Parathyroid adenoma (tissue), 2 donors: ENCODE results near the gene KREMEN1.

Experiments used
- H2AFZ ChIP-seq: fragments of 300-600 bp; sonication (generic); one replicate; pipeline ENCODE4 v1.7.0; 2017; ENCODE audit warnings: antibody characterized with exemption, mild to moderate bottlenecking
- H3K27ac ChIP-seq: fragments of 300-600 bp; sonication (generic); one replicate; pipeline ENCODE4 v1.7.0; 2017
- H3K27me3 ChIP-seq: fragments of 300-600 bp; sonication (generic); one replicate; pipeline ENCODE4 v1.7.0; 2017; ENCODE audit warnings: low read length; ENCODE audit not compliant: control insufficient read depth, insufficient read depth
- H3K36me3 ChIP-seq: fragments of 300-600 bp; sonication (generic); one replicate; pipeline ENCODE4 v1.7.0; 2017; ENCODE audit warnings: low read length; ENCODE audit not compliant: control insufficient read depth, insufficient read depth
- H3K4me1 ChIP-seq: fragments of 300-600 bp; sonication (generic); one replicate; pipeline ENCODE4 v1.7.0; 2017; ENCODE audit warnings: control low read depth
- H3K4me2 ChIP-seq: fragments of 300-600 bp; sonication (generic); one replicate; pipeline ENCODE4 v1.7.0; 2017; ENCODE audit warnings: low read length
- H3K4me3 ChIP-seq: fragments of 300-600 bp; sonication (generic); one replicate; pipeline ENCODE4 v1.7.0; 2017; ENCODE audit warnings: low read depth, low read length
- H3K79me2 ChIP-seq: fragments of 300-600 bp; sonication (generic); one replicate; pipeline ENCODE4 v1.7.0; 2017; ENCODE audit warnings: control low read depth
- H3K9ac ChIP-seq: fragments of 300-600 bp; sonication (generic); one replicate; pipeline ENCODE4 v1.7.0; 2017; ENCODE audit warnings: mild to moderate bottlenecking
- H3K9me3 ChIP-seq: fragments of 300-600 bp; sonication (generic); one replicate; pipeline ENCODE4 v1.7.0; 2017; ENCODE audit warnings: low read length; ENCODE audit not compliant: control insufficient read depth
- CTCF ChIP-seq: fragments of 300-600 bp; sonication (generic); IDR thresholded peaks from one replicate; pipeline ENCODE4 v1.7.0; 2017; ENCODE audit warnings: antibody characterized with exemption, mild to moderate bottlenecking
- donor health status: primary hyperparathyroidism.

KREMEN1 gene

DNA sequence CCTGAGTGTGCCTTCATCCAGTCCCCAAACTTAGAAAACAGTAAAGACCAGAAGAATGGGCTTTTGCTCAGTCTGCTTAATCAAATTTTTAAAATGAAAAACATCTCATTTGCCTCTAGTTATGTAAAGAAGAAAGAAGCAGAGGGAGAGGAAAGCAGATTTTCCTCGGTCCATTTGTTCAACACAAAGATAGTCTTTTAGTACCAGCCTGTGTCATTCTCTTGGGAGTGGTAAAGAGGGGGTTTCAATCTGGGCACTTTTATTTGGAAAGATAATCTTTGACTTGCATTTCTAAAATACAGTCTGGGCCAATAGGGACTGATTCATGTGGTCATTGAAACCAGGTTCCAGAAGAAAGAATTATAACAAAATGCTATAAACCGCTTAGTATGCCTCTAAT, 29.5 kb downstream of the KREMEN1 start:
- H3K4me1 ChIP-seq: no peaks in the 10 kb centered on the region
- no peak overlapping the region for H3K4me3 ChIP-seq
- H3K36me3 ChIP-seq: no peaks in the 10 kb centered on the region
- H3K79me2 ChIP-seq: no peaks in the 10 kb centered on the region
- H2AFZ ChIP-seq: no peak overlapping the region
- H3K9ac ChIP-seq: no peak overlapping the region
- H3K27me3 ChIP-seq: no peaks in the 10 kb centered on the region
- H3K4me2 ChIP-seq: no peak overlapping the region
- TF ChIP-seq CTCF: no peak
- H3K9me3 ChIP-seq: no peaks in the 10 kb centered on the region
- no peak overlapping the region for H3K27ac ChIP-seq

- no peak overlapping the region for H3K4me3 ChIP-seq
- H3K4me2 ChIP-seq: no peak overlapping the region
- no peak for TF ChIP-seq CTCF
- H3K36me3 ChIP-seq: no peaks in the 10 kb centered on the region
- no peaks in the 10 kb centered on the region for H3K27me3 ChIP-seq
- no peaks in the 10 kb centered on the region for H3K79me2 ChIP-seq
- H3K9ac ChIP-seq: no peak overlapping the region
- H2AFZ ChIP-seq: no peak overlapping the region
- H3K9me3 ChIP-seq: no peaks in the 10 kb centered on the region
- H3K4me1 ChIP-seq: no peaks in the 10 kb centered on the region
- H3K27ac ChIP-seq: no peak overlapping the region
These were observed 30.3 kb downstream of the KREMEN1 start for GRCh38 chr22:29103121-29103520.

- Histone ChIP-seq H3K36me3 (no peaks in the 10 kb centered on the region), H3K4me3 (no peak overlapping the region), H3K4me1 (no peaks in the 10 kb centered on the region), H3K27me3 (no peaks in the 10 kb centered on the region), H3K79me2 (no peaks in the 10 kb centered on the region), H3K27ac (no peak overlapping the region), H3K9ac (no peak overlapping the region), H3K9me3 (no peaks in the 10 kb centered on the region), H3K4me2 (no peak overlapping the region), H2AFZ (no peak overlapping the region)
- TF ChIP-seq CTCF: no peak
These were observed 32.6 kb downstream of the KREMEN1 start for GRCh38 chr22:29105468-29105867.

DNA sequence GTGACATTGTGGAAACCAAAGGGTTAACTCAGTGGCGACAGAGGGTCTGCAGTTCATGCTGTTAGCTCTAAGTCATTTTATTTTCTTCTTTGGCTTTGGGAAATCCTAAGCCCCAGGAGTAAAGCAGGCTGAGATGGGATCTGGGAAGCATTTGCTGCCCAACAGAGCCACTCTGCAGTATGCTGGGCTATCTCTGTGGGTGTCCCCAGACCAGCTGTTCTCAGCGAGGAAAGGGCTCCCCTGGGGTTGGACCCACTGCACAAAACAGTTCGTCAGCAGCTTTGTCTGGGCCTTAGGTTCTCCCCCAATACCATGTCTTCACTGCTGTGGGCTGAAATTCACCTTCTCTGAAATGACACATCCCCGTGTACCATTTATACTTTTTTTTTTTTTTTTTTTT, 34.0 kb downstream of the KREMEN1 start:
- Histone ChIP-seq H3K9me3 (no peaks in the 10 kb centered on the region), H3K36me3 (no peaks in the 10 kb centered on the region), H3K27me3 (no peaks in the 10 kb centered on the region), H3K27ac (no peak overlapping the region), H3K4me1 (no peaks in the 10 kb centered on the region), H2AFZ (no peak overlapping the region), H3K4me3 (no peak overlapping the region), H3K4me2 (no peak overlapping the region), H3K79me2 (no peaks in the 10 kb centered on the region), H3K9ac (no peak overlapping the region)
- TF ChIP-seq CTCF: no peak

DNA sequence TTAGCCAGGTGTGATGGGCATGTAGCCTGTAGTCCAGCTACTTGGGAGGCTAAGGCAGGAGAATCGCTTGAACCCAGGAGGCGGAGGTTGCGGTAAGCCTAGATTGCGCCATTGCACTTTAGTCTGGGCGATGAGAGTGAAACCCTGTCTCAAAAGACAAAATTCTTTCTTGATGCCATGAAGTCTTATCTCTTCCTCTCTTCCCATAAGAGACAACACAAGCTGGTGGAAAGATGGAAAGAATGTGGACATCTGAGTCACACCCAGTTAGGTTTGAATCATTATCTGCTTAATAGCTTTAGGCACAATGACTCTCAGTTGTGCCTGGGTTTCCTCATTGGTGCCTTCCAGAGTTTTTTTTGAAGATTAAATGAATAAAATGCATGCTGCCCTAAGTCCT, 35.3 kb downstream of the KREMEN1 start:
- Histone ChIP-seq H3K4me2 (no peak overlapping the region), H2AFZ (no peak overlapping the region), H3K36me3 (no peaks in the 10 kb centered on the region), H3K27ac (no peak overlapping the region), H3K4me3 (no peak overlapping the region), H3K27me3 (no peaks in the 10 kb centered on the region), H3K9ac (no peak overlapping the region), H3K4me1 (no peaks in the 10 kb centered on the region), H3K79me2 (no peaks in the 10 kb centered on the region), H3K9me3 (no peaks in the 10 kb centered on the region)
- no peak for TF ChIP-seq CTCF
